Testis (tissue), 3 donors: ENCODE results near the gene BOLA1. TPM values are rescaled to one million over a fixed set of nuclear protein-coding genes. Genes with fewer than 3 reads are reported as not detected.

Source experiments
- DNase-seq: peaks from one replicate; pipeline ENCODE4 v3.0.0-alpha.2; 2019
- H3K27ac ChIP-seq, 2 donors: fragments of 200-600 bp; sonication (generic); one replicate each; pipeline ENCODE4 v1.5.1; 2019
- H3K27me3 ChIP-seq: fragments of 200-600 bp; sonication (generic); one replicate; pipeline ENCODE4 v1.5.1; 2019
- H3K36me3 ChIP-seq: fragments of 200-600 bp; sonication (generic); one replicate; pipeline ENCODE4 v1.5.1; 2017; ENCODE audit warnings: low read depth; ENCODE audit errors: missing control alignments
- H3K4me1 ChIP-seq: fragments of 200-600 bp; sonication (generic); one replicate; pipeline ENCODE4 v1.5.1; 2019
- H3K4me3 ChIP-seq, 2 donors: fragments of 200-600 bp; sonication (generic); one replicate each; pipeline ENCODE4 v1.5.1; 2017 to 2019
- H3K9me3 ChIP-seq: fragments of 200-600 bp; sonication (generic); one replicate; pipeline ENCODE4 v1.5.1; 2017
- POLR2A ChIP-seq: fragments of 450-650 bp; IDR thresholded peaks from one replicate; pipeline ENCODE4 v1.6.1; 2017; ENCODE audit warnings: antibody characterized with exemption, mild to moderate bottlenecking, moderate library complexity
- WGBS, 2 donors: methylation state at CpG; one replicate each; pipeline ENCODE4 v1.1.5; 2018; 5-methylcytosine and 5-hydroxymethylcytosine counted together
- intact Hi-C: fragments of 100-400 bp; cut with DNase I; formaldehyde crosslinking; loops from one replicate; pipeline ENCODE4 v1.15.1; 2023; ENCODE audit warnings: low total_unique reads
- polyA plus RNA-seq: library from polyadenylated mRNA; stranded (reverse); fragments of 350-450 nt; fragmentation: Illumina TruSeq; extraction: RNeasy Lipid Tissue Mini Kit (QIAGEN cat#74804); gene quantifications from one replicate; pipeline ENCODE4 v1.2.3, GENCODE V29; 2014; ENCODE audit warnings: low read depth, low replicate concordance; ENCODE audit not compliant: insufficient read depth
- total RNA-seq, 2 donors: library from RNA; depleted of rRNA; stranded (reverse); fragments of >200 nt; gene quantifications; one replicate each; pipeline ENCODE4 v1.2.3, GENCODE V29; 2016
- TF ChIP-seq, protein P1 (sequence below), 3 experiments: fragments of 450-650 bp in 2 of 3; fragments of 200-600 bp in 1 of 3; sonication (generic) in 1 of 3; IDR thresholded peaks; one replicate each; pipeline ENCODE4 v1.5.1; 2016 to 2019; ENCODE audit warnings: antibody characterized with exemption in 3 of 3, mild to moderate bottlenecking in 2 of 3, moderate library complexity in 1 of 3

BOLA1 gene
- total and polyA plus RNA-seq, 3 donors from 2014 or later = 16.7 to 33.5 (median 30.6) TPM

- no peak for DNase-seq
- Histone ChIP-seq H3K9me3 (no peaks in the 10 kb centered on the region), H3K36me3 (no peaks in the 10 kb centered on the region), H3K27me3 (no peaks in the 10 kb centered on the region), H3K27ac (no peak overlapping the region), H3K4me1 (peaks cover 38% of the 10 kb centered on the region), H3K4me3 (no peak overlapping the region)
- TF ChIP-seq POLR2A = no peak
- TF ChIP-seq, protein P1, sequence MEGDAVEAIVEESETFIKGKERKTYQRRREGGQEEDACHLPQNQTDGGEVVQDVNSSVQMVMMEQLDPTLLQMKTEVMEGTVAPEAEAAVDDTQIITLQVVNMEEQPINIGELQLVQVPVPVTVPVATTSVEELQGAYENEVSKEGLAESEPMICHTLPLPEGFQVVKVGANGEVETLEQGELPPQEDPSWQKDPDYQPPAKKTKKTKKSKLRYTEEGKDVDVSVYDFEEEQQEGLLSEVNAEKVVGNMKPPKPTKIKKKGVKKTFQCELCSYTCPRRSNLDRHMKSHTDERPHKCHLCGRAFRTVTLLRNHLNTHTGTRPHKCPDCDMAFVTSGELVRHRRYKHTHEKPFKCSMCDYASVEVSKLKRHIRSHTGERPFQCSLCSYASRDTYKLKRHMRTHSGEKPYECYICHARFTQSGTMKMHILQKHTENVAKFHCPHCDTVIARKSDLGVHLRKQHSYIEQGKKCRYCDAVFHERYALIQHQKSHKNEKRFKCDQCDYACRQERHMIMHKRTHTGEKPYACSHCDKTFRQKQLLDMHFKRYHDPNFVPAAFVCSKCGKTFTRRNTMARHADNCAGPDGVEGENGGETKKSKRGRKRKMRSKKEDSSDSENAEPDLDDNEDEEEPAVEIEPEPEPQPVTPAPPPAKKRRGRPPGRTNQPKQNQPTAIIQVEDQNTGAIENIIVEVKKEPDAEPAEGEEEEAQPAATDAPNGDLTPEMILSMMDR (IDR thresholded peaks at IDR 0.05) = no peak
- 90 to 100% methylated on average over 4 of the region's 4 CpGs for WGBS, 2 donors
- intact Hi-C loops = no loop called here
These were observed 33.8 kb downstream of the BOLA1 start for GRCh38 chr1:149933208-149933607.

- 54 to 63% methylated on average over 2 of the region's 2 CpGs for WGBS, 2 donors
- no peaks in the 10 kb centered on the region for H3K27me3 ChIP-seq
These were observed 35.0 kb downstream of the BOLA1 start for GRCh38 chr1:149934356-149934755.

DNA sequence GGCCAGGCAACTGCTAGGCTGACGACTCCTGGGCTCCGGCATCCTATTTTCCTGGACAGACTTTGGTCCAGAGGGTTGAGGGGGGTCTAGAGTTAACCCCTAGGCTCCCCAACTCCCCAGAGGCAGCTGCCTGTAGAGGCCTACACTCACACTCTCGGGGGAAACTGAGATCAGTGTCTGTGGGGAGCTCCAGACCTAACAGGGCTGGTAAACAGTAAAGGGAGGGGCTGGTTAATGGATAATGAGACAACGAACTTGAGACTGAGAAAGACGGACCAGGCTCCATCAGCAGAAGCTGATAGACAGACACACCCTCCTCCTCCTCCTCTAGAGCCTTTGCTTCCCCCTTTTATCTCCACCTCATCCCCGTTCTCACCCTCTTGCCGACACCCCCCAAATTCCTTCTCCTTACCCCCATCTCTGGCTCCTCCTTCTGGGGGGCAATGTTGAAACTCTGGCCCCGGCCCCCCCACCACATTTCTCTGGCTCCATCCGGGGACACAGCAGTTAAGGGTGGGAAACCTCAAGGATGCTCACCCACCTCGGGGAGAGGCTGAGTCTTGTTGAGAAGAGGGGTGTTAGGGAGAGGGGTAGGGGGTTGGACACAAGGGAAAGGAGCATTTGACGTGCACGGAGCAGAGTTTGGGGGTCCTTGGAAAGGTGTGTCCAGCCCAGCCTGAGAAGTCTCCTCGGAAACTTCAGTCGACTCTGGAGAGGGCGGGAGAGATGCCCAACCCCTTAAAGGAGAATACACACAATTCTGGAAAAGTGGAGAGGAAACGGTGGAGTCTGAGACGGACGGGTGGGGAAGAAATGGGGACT lies 37.0 kb downstream of the BOLA1 start, which contains the start of gene MTMR11:
Gene MTMR11, minus strand, starts transcription at position 710 of the 822 bp plus-strand sequence. Its CDS starts 232 bp downstream, at position 478.
- Histone ChIP-seq H3K4me3 (peak within 1 kb of the TSS; percentile 59 to 67), H3K27ac (peak within 1 kb of the TSS; percentile 78 to 80), H3K9me3 (no peaks in the 10 kb centered on the region), H3K4me1 (peaks cover 38% of the 10 kb centered on the region), H3K36me3 (no peaks in the 10 kb centered on the region), H3K27me3 (no peaks in the 10 kb centered on the region)
- DNase-seq = peak; percentile 76
- TF ChIP-seq POLR2A = no peak
- TF ChIP-seq, protein P1 (IDR thresholded peaks at IDR 0.05) = no peak
- intact Hi-C loops = no loop called here
- WGBS, 2 donors = 26% methylated on average over 17 to 18 of the region's 18 CpGs

More at GRCh38 chr1:149934356-149934755, 35.0 kb downstream of the BOLA1 start:
- DNase-seq = no peak
- intact Hi-C loops = no loop called here
- Histone ChIP-seq H3K27ac (no peak overlapping the region), H3K4me1 (peaks cover 38% of the 10 kb centered on the region), H3K9me3 (no peaks in the 10 kb centered on the region), H3K36me3 (no peaks in the 10 kb centered on the region), H3K4me3 (no peak overlapping the region)
- TF ChIP-seq, protein P1 (IDR thresholded peaks at IDR 0.05) = no peak
- no peak for TF ChIP-seq POLR2A

DNA sequence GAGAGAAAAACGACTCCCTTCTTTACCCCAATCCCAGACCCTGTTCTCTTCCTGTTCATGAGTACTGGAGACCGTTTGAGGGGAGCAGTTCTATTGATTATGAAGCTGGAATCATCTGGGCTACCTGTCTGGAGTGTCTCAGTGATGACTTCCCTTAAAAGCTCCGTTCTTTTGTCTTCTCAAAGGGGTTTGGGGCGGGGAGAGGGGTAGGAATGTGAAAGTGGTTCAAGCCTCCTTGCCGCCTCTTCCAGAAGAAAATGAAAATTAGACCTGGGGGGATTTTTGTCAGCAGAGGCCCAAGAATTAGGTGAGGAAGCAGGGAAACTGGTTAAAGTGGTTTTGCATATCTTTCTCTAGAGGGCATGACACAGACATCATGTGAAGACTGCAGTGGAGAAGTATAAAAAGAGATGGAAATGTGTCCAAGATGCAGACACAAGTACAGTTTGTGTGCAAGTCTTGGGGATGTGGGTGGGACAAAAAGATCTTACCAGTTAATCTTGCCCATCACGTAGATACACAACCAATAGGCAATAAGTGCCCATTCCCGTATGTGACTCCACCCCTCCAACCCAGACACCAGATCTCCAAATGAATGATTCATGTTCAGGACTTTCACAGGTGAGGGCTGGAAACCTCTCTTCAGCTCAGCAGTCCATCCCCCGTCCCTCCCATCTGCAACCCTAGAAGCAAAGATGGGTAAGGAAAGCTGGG lies 37.8 kb downstream of the BOLA1 start:
- Histone ChIP-seq H3K27ac (peak overlapping the region; percentile 78 to 80), H3K36me3 (no peaks in the 10 kb centered on the region), H3K4me1 (peaks cover 40% of the 10 kb centered on the region), H3K4me3 (peak overlapping the region; percentile 59 to 67), H3K27me3 (no peaks in the 10 kb centered on the region), H3K9me3 (no peaks in the 10 kb centered on the region)
- DNase-seq = peak; percentile 36
- 28 to 37% methylated on average over 8 of the region's 8 CpGs for WGBS, 2 donors
- intact Hi-C loops = no loop called here
- TF ChIP-seq POLR2A = no peak
- TF ChIP-seq, protein P1 (IDR thresholded peaks at IDR 0.05) = no peak
